Hepatocyte (in vitro differentiated cells): ENCODE results near the gene PLEKHJ1.

Experiments used
- EZH2 ChIP-seq: fragments of 200-600 bp; sonication (generic); IDR thresholded peaks from 2 replicates; pipeline ENCODE4 v1.6.1; 2016; ENCODE audit warnings: antibody characterized with exemption, mild to moderate bottlenecking, borderline replicate concordance
- EZH2phosphoT487 ChIP-seq: fragments of 200-600 bp; sonication (generic); IDR thresholded peaks from one replicate; pipeline ENCODE4 v1.6.1; 2018; ENCODE audit warnings: antibody characterized with exemption, mild to moderate bottlenecking, low read depth, moderate library complexity; ENCODE audit not compliant: unreplicated experiment, severe bottlenecking
- TF ChIP-seq, protein P1 (sequence below): fragments of 200-600 bp; sonication (generic); IDR thresholded peaks from 2 replicates; pipeline ENCODE4 v1.5.1; 2016; ENCODE audit warnings: antibody characterized with exemption, mild to moderate bottlenecking; ENCODE audit not compliant: poor library complexity

DNA sequence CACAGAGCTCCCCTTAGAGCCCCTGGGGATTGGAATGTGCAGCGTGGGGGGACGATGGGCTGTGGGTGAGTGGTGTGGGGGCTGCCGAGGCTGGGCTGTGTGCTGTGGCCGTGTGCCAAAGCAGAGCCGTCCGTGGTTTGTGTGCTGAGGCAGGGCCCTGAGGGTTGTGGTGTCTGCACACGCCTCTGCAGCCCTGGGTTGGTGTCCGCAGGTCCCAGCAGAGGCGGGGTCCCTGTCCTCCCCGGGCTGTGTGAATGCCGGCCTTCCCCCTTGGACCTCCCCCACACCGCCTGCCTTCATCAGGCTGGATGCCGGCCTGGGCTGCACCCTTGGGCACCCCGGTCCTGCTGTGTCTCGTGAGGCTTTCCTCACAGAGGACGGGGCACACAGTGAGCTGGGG lies 46.2 kb downstream of the PLEKHJ1 start:
- no peak for TF ChIP-seq EZH2
- TF ChIP-seq, protein P1, sequence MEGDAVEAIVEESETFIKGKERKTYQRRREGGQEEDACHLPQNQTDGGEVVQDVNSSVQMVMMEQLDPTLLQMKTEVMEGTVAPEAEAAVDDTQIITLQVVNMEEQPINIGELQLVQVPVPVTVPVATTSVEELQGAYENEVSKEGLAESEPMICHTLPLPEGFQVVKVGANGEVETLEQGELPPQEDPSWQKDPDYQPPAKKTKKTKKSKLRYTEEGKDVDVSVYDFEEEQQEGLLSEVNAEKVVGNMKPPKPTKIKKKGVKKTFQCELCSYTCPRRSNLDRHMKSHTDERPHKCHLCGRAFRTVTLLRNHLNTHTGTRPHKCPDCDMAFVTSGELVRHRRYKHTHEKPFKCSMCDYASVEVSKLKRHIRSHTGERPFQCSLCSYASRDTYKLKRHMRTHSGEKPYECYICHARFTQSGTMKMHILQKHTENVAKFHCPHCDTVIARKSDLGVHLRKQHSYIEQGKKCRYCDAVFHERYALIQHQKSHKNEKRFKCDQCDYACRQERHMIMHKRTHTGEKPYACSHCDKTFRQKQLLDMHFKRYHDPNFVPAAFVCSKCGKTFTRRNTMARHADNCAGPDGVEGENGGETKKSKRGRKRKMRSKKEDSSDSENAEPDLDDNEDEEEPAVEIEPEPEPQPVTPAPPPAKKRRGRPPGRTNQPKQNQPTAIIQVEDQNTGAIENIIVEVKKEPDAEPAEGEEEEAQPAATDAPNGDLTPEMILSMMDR = no peak
- TF ChIP-seq EZH2phosphoT487 = no peak
